Suprapubic skin (tissue), 3 donors: ENCODE data around the gene ZSWIM5.

Source experiments
- POLR2A ChIP-seq, 2 donors: fragments of 450-650 bp; IDR thresholded peaks; one replicate each; pipeline ENCODE4 v1.6.1; 2017; ENCODE audit warnings: antibody characterized with exemption in 2 of 2, mild to moderate bottlenecking in 2 of 2, moderate library complexity in 2 of 2
- TF ChIP-seq, protein P1 (sequence below), 2 donors: fragments of 200-600 bp in 1 of 2; fragments of 450-650 bp in 1 of 2; sonication (generic) in 1 of 2; IDR thresholded peaks; one replicate each; pipeline ENCODE4 v1.5.1; 2016 to 2019; ENCODE audit warnings: antibody characterized with exemption in 2 of 2, mild to moderate bottlenecking in 1 of 2, moderate library complexity in 1 of 2

GRCh38 chr1:45026446-45026845 lies 180.0 kb downstream of the ZSWIM5 start:
- TF ChIP-seq POLR2A (IDR thresholded peaks at IDR 0.05): no peak
- TF ChIP-seq, protein P1, sequence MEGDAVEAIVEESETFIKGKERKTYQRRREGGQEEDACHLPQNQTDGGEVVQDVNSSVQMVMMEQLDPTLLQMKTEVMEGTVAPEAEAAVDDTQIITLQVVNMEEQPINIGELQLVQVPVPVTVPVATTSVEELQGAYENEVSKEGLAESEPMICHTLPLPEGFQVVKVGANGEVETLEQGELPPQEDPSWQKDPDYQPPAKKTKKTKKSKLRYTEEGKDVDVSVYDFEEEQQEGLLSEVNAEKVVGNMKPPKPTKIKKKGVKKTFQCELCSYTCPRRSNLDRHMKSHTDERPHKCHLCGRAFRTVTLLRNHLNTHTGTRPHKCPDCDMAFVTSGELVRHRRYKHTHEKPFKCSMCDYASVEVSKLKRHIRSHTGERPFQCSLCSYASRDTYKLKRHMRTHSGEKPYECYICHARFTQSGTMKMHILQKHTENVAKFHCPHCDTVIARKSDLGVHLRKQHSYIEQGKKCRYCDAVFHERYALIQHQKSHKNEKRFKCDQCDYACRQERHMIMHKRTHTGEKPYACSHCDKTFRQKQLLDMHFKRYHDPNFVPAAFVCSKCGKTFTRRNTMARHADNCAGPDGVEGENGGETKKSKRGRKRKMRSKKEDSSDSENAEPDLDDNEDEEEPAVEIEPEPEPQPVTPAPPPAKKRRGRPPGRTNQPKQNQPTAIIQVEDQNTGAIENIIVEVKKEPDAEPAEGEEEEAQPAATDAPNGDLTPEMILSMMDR (IDR thresholded peaks at IDR 0.05): no peak
